Neural cell (in vitro differentiated cells): ENCODE data around the gene APBB2. TPM values are rescaled to one million over a fixed set of nuclear protein-coding genes. Genes with fewer than 3 reads are reported as not detected.

Experiments
- H2AFZ ChIP-seq: fragments of 200-600, 300-800 bp; sonication (generic), shearing (Covaris generic); 2 replicates; pipeline ENCODE4 v1.6.0; 2014; ENCODE audit warnings: low read depth, mild to moderate bottlenecking, antibody characterized with exemption, low read length, moderate library complexity
- H3F3A ChIP-seq: fragments of 200-600 bp; shearing (Covaris generic); 2 replicates; pipeline ENCODE4 v1.6.1; 2016; ENCODE audit warnings: mild to moderate bottlenecking, moderate library complexity, mixed read lengths, antibody characterized with exemption, low read length; ENCODE audit not compliant: insufficient read depth, poor library complexity, severe bottlenecking
- H3K27ac ChIP-seq: fragments of 200-600, 300-800 bp; sonication (generic), shearing (Covaris generic); 2 replicates; pipeline ENCODE4 v1.5.1; 2014; ENCODE audit warnings: mild to moderate bottlenecking, low read length, moderate library complexity
- H3K27me3 ChIP-seq: fragments of 300-800, 200-600 bp; sonication (generic), shearing (Covaris generic); 2 replicates; pipeline ENCODE4 v1.6.0; 2014; ENCODE audit warnings: mild to moderate bottlenecking, low read depth, low read length, moderate library complexity; ENCODE audit not compliant: insufficient read depth
- H3K36me3 ChIP-seq: fragments of 300-800, 200-600 bp; sonication (generic), shearing (Covaris generic); 2 replicates; pipeline ENCODE4 v1.5.1; 2014; ENCODE audit warnings: mild to moderate bottlenecking, antibody characterized with exemption, low read length, moderate library complexity; ENCODE audit not compliant: insufficient read depth
- H3K4me2 ChIP-seq: fragments of 300-800, 200-600 bp; sonication (generic), shearing (Covaris generic); 2 replicates; pipeline ENCODE4 v1.6.0; 2014; ENCODE audit warnings: mild to moderate bottlenecking, low read length
- H3K4me3 ChIP-seq: fragments of 300-800, 200-600 bp; sonication (generic), shearing (Covaris generic); 2 replicates; pipeline ENCODE4 v1.5.1; 2014; ENCODE audit warnings: mild to moderate bottlenecking, low read length, moderate library complexity
- H3K79me2 ChIP-seq: fragments of 200-600 bp; shearing (Covaris generic); replicated peaks from 2 replicates; pipeline ENCODE4 v1.6.0; 2014; ENCODE audit warnings: mild to moderate bottlenecking, low read length, moderate library complexity; ENCODE audit not compliant: insufficient read depth
- H3K9ac ChIP-seq: fragments of 300-800, 200-600 bp; sonication (generic), shearing (Covaris generic); 2 replicates; pipeline ENCODE4 v1.6.1; 2016; ENCODE audit warnings: mild to moderate bottlenecking, low read length, mixed read lengths
- H3K9me2 ChIP-seq: fragments of 200-600 bp; shearing (Covaris generic); 2 replicates; pipeline ENCODE4 v1.6.1; 2016; ENCODE audit warnings: mild to moderate bottlenecking, low read length, mixed read lengths; ENCODE audit not compliant: insufficient read depth
- H3K9me3 ChIP-seq: fragments of 200-600, 300-800 bp; sonication (generic), shearing (Covaris generic); 2 replicates; pipeline ENCODE4 v1.6.1; 2016; ENCODE audit warnings: mild to moderate bottlenecking, mixed run types, low read length, moderate library complexity, mixed read lengths
- H4K20me1 ChIP-seq: fragments of 200-600 bp; shearing (Covaris generic); 2 replicates; pipeline ENCODE4 v1.6.1; 2016; ENCODE audit warnings: mild to moderate bottlenecking, mixed run types; ENCODE audit not compliant: insufficient read depth
- CTCF ChIP-seq: fragments of 450-650 bp; IDR thresholded peaks from 2 replicates; pipeline ENCODE4 v1.5.1; 2014; ENCODE audit warnings: antibody characterized with exemption, mild to moderate bottlenecking, moderate library complexity; ENCODE audit not compliant: poor library complexity, severe bottlenecking
- EP300 ChIP-seq: fragments of 450-650 bp; conservative IDR thresholded peaks from 2 replicates; pipeline ENCODE4 v1.6.1; 2014; ENCODE audit warnings: antibody characterized with exemption, mild to moderate bottlenecking, moderate library complexity; ENCODE audit not compliant: poor library complexity, severe bottlenecking
- EZH2 ChIP-seq: fragments of 200-600, 300-800 bp; shearing (Covaris generic), sonication (generic); IDR thresholded peaks from 2 replicates; pipeline ENCODE4 v1.6.1; 2014; ENCODE audit warnings: antibody characterized with exemption, low read length, borderline replicate concordance, mild to moderate bottlenecking; ENCODE audit not compliant: insufficient read depth, poor library complexity, severe bottlenecking
- MXI1 ChIP-seq: fragments of 450-650 bp; conservative IDR thresholded peaks from 2 replicates; pipeline ENCODE4 v1.6.1; 2014; ENCODE audit warnings: antibody characterized with exemption, mild to moderate bottlenecking; ENCODE audit not compliant: poor library complexity, severe bottlenecking
- POLR2AphosphoS5 ChIP-seq: IDR thresholded peaks from 2 replicates; pipeline ENCODE4 v1.6.1; 2012
- RAD21 ChIP-seq: fragments of 450-650 bp; conservative IDR thresholded peaks from 2 replicates; pipeline ENCODE4 v1.6.1; 2014; ENCODE audit warnings: antibody characterized with exemption, mild to moderate bottlenecking, moderate library complexity
- REST ChIP-seq: IDR thresholded peaks from 2 replicates; pipeline ENCODE4 v1.6.1; 2012; ENCODE audit warnings: borderline replicate concordance
- SMC3 ChIP-seq: fragments of 450-650 bp; conservative IDR thresholded peaks from 2 replicates; pipeline ENCODE4 v1.6.1; 2014; ENCODE audit warnings: antibody characterized with exemption, mild to moderate bottlenecking, moderate library complexity; ENCODE audit not compliant: poor library complexity
- TAF1 ChIP-seq: IDR thresholded peaks from 2 replicates; pipeline ENCODE4 v1.6.1; 2012; ENCODE audit warnings: low read depth
- polyA plus RNA-seq: library from polyadenylated mRNA; depleted of rRNA; stranded (reverse); fragments of >200 nt; gene quantifications from 2 replicates; pipeline ENCODE4 v1.2.3, GENCODE V29; 2014

The APBB2 gene
- polyA plus RNA-seq, 1 donor from 2014 or later = 41.9 TPM

- H3K9ac ChIP-seq = no peak overlapping the region
- no peaks in the 10 kb centered on the region for H3K27me3 ChIP-seq
- no peaks in the 10 kb centered on the region for H3F3A ChIP-seq
- H3K79me2 ChIP-seq = peaks cover 58% of the 10 kb centered on the region
- no peaks in the 10 kb centered on the region for H3K9me2 ChIP-seq
- no peaks in the 10 kb centered on the region for H3K36me3 ChIP-seq
- TF ChIP-seq EZH2 (no peak), REST (no peak), MXI1 (no peak), RAD21 (no peak), SMC3 (no peak), EP300 (no peak), POLR2AphosphoS5 (no peak), CTCF (no peak), TAF1 (no peak)
- no peak overlapping the region for H3K4me2 ChIP-seq
- H2AFZ ChIP-seq = no peak overlapping the region
- H3K4me3 ChIP-seq = no peak overlapping the region
- no peaks in the 10 kb centered on the region for H4K20me1 ChIP-seq
- H3K27ac ChIP-seq = no peak overlapping the region
- H3K9me3 ChIP-seq = no peaks in the 10 kb centered on the region
Measured at GRCh38 chr4:40844261-40844660, 370.1 kb downstream of the APBB2 start.

DNA sequence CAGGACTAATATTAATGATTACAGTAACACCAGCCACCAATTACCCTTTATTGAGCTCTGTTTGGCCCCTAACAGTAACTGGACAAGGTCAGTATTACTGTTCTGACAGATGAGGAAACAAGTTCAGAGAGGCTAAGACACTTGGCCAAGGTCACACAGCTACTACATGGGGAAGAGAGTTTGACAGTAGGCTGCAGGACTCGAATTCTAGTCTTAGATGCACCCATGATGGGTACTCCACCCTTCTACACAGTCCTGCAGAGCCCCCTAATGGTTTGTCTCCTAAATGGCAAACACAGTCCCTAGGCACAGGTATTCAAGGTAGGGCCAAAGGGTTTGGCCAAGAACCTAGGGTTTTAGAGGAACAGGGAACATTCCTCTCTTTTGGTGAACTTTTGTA, 370.6 kb downstream of the APBB2 start:
- Histone ChIP-seq H3K9ac (no peak overlapping the region), H3K9me2 (no peaks in the 10 kb centered on the region), H3K9me3 (no peaks in the 10 kb centered on the region), H3K4me2 (no peak overlapping the region), H2AFZ (no peak overlapping the region), H3K27me3 (no peaks in the 10 kb centered on the region), H3K79me2 (peaks cover 58% of the 10 kb centered on the region), H3K36me3 (no peaks in the 10 kb centered on the region), H3K4me3 (no peak overlapping the region), H3F3A (no peaks in the 10 kb centered on the region), H3K27ac (no peak overlapping the region), H4K20me1 (no peaks in the 10 kb centered on the region)
- no peak for TF ChIP-seq REST
- no peak for TF ChIP-seq SMC3
- no peak for TF ChIP-seq RAD21
- no peak for TF ChIP-seq MXI1
- TF ChIP-seq CTCF = no peak
- TF ChIP-seq POLR2AphosphoS5 = no peak
- no peak for TF ChIP-seq TAF1
